ENCODE measurements around the gene KDM5B. TPM values are rescaled to one million over a fixed set of nuclear protein-coding genes. Genes with fewer than 3 reads are reported as not detected.
"Not testable (repeated sequence)": the region's sequence is repeated elsewhere in the genome, so short reads cannot be mapped to it uniquely, and the experiment has no call there.

The KDM5B gene
- polyA plus RNA-seq, 1 donor from 2014 or later: 88.4 TPM

DNA sequence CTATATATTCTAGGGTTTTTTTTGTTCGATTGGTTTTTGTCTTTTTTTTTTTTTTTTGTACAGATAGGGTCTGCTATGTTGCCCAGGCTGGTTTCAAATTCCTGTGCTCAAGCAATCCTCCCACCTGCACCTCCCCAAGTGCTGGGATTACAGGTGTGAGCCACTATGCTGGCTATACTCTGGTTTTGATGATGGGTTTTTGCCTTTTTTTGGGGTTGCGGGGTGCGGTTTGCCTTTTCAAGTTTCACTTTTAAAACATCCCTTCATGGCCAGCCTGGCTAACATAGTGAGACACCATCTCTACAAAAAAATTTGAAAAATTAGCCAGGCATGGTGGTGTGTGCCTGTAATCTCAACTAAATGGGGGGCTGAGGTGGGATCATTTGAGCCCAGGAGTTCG, 10.0 kb downstream of the KDM5B start:
- Histone ChIP-seq H3K36me3 (ENCODE audit: insufficient read depth, low read length) (peaks cover 4% of the 10 kb centered on the region), H3K9me2 (ENCODE audit: insufficient read depth, low read length) (no peaks in the 10 kb centered on the region), H3K27ac (ENCODE audit: low read length) (no peak overlapping the region), H2AFZ (ENCODE audit: low read depth, low read length) (no peak overlapping the region), H3K27me3 (ENCODE audit: insufficient read depth, low read depth, low read length) (no peaks in the 10 kb centered on the region), H3K9me3 (ENCODE audit: low read length) (no peaks in the 10 kb centered on the region), H3K9ac (ENCODE audit: low read length) (no peak overlapping the region), H3K79me2 (replicated peaks; ENCODE audit: insufficient read depth, low read length) (peaks cover 99% of the 10 kb centered on the region), H3K4me3 (ENCODE audit: low read length) (no peak overlapping the region), H3F3A (ENCODE audit: insufficient read depth, low read length, poor library complexity, severe bottlenecking) (no peaks in the 10 kb centered on the region), H4K20me1 (ENCODE audit: insufficient read depth) (peaks cover 85% of the 10 kb centered on the region), H3K4me2 (ENCODE audit: low read length) (no peak overlapping the region)
- TF ChIP-seq CTCF (IDR thresholded peaks at IDR 0.05; ENCODE audit: poor library complexity, severe bottlenecking): no peak
- no peak for TF ChIP-seq POLR2AphosphoS5 (IDR thresholded peaks at IDR 0.05)
- TF ChIP-seq RAD21 (conservative IDR thresholded peaks at IDR 0.05): no peak
- TF ChIP-seq EP300 (conservative IDR thresholded peaks at IDR 0.05; ENCODE audit: poor library complexity, severe bottlenecking): no peak
- no peak for TF ChIP-seq EZH2 (IDR thresholded peaks at IDR 0.05; ENCODE audit: borderline replicate concordance, insufficient read depth, low read length, poor library complexity, severe bottlenecking)
- no peak for TF ChIP-seq SMC3 (conservative IDR thresholded peaks at IDR 0.05; ENCODE audit: poor library complexity)
- TF ChIP-seq, protein P1, sequence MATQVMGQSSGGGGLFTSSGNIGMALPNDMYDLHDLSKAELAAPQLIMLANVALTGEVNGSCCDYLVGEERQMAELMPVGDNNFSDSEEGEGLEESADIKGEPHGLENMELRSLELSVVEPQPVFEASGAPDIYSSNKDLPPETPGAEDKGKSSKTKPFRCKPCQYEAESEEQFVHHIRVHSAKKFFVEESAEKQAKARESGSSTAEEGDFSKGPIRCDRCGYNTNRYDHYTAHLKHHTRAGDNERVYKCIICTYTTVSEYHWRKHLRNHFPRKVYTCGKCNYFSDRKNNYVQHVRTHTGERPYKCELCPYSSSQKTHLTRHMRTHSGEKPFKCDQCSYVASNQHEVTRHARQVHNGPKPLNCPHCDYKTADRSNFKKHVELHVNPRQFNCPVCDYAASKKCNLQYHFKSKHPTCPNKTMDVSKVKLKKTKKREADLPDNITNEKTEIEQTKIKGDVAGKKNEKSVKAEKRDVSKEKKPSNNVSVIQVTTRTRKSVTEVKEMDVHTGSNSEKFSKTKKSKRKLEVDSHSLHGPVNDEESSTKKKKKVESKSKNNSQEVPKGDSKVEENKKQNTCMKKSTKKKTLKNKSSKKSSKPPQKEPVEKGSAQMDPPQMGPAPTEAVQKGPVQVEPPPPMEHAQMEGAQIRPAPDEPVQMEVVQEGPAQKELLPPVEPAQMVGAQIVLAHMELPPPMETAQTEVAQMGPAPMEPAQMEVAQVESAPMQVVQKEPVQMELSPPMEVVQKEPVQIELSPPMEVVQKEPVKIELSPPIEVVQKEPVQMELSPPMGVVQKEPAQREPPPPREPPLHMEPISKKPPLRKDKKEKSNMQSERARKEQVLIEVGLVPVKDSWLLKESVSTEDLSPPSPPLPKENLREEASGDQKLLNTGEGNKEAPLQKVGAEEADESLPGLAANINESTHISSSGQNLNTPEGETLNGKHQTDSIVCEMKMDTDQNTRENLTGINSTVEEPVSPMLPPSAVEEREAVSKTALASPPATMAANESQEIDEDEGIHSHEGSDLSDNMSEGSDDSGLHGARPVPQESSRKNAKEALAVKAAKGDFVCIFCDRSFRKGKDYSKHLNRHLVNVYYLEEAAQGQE (IDR thresholded peaks at IDR 0.05; ENCODE audit: borderline replicate concordance): no peak
- TF ChIP-seq TAF1 (IDR thresholded peaks at IDR 0.05; ENCODE audit: low read depth): no peak
- TF ChIP-seq MXI1 (conservative IDR thresholded peaks at IDR 0.05; ENCODE audit: poor library complexity, severe bottlenecking): no peak

DNA sequence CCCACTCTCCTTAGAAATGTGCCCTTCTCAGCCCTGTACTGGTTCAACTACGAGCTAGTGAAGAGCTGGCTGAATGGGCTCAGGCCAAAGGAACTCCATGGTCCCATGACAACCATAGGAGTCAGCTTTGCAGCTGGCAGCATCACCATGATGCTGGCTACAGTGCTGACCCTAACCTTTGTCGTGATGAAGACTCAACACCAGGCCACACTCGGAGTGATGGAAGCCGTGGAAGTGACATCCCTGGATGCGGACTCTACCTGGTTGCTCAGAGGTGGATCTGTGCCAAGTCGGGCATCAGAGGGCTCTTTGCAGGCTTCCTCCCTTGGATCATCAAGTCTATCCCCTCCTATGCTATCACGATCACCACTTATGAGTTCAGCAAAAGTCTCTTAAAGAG, 11.6 kb downstream of the KDM5B start:
- Histone ChIP-seq H3K9me3 (ENCODE audit: low read length) (no peaks in the 10 kb centered on the region), H3K79me2 (replicated peaks; ENCODE audit: insufficient read depth, low read length) (peaks cover 98% of the 10 kb centered on the region), H3K4me2 (ENCODE audit: low read length) (no peak overlapping the region), H2AFZ (ENCODE audit: low read depth, low read length) (no peak overlapping the region), H3K27me3 (ENCODE audit: insufficient read depth, low read depth, low read length) (no peaks in the 10 kb centered on the region), H4K20me1 (ENCODE audit: insufficient read depth) (peaks cover 91% of the 10 kb centered on the region), H3K9ac (ENCODE audit: low read length) (no peak overlapping the region), H3K27ac (ENCODE audit: low read length) (no peak overlapping the region), H3K4me3 (ENCODE audit: low read length) (no peak overlapping the region), H3F3A (ENCODE audit: insufficient read depth, low read length, poor library complexity, severe bottlenecking) (no peaks in the 10 kb centered on the region), H3K36me3 (ENCODE audit: insufficient read depth, low read length) (peaks cover 4% of the 10 kb centered on the region), H3K9me2 (ENCODE audit: insufficient read depth, low read length) (no peaks in the 10 kb centered on the region)
- TF ChIP-seq SMC3 (conservative IDR thresholded peaks at IDR 0.05; ENCODE audit: poor library complexity): no peak

DNA sequence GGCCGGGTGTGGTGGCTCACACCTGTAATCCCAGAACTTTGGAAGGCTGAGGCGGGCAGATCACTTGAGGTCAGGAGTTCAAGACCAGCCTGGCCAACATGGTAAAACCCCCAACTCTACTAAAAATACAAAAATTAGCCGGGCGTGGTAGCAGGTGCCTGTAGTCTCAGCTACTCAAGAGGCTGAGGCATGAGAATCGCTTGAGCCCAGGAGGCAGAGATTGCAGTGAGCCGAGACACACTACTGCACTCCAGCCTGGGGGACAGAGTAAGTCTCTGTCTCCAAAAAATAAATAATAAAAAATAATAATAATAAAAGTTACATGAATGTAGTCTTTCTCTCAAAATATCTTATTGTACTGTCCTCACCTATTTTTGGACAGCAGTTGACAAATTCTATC, 13.3 kb downstream of the KDM5B start:
- not testable (repeated sequence) for H3K9me3 ChIP-seq (ENCODE audit: low read length); H3K4me2 ChIP-seq (ENCODE audit: low read length); H3F3A ChIP-seq (ENCODE audit: insufficient read depth, low read length, poor library complexity, severe bottlenecking); H3K4me3 ChIP-seq (ENCODE audit: low read length); H3K9me2 ChIP-seq (ENCODE audit: insufficient read depth, low read length); H3K27me3 ChIP-seq (ENCODE audit: insufficient read depth, low read depth, low read length); H3K27ac ChIP-seq (ENCODE audit: low read length); H3K36me3 ChIP-seq (ENCODE audit: insufficient read depth, low read length); H2AFZ ChIP-seq (ENCODE audit: low read depth, low read length); H3K9ac ChIP-seq (ENCODE audit: low read length)
- H4K20me1 ChIP-seq (ENCODE audit: insufficient read depth): peaks cover 90% of the 10 kb centered on the region
- H3K79me2 ChIP-seq (replicated peaks; ENCODE audit: insufficient read depth, low read length): peaks cover 98% of the 10 kb centered on the region

All from neural cell (in vitro differentiated cells).